ENCODE data around the gene OR10J5. TPM values are rescaled to one million over a fixed set of nuclear protein-coding genes. Genes with fewer than 3 reads are reported as not detected.

The OR10J5 gene
- total RNA-seq (2012; rRNA removed) (not detected in 2 replicates), polyA plus RNA-seq (2012; rRNA removed) (not detected in 2 replicates), Bru-seq, nascent RNA (not detected), BruChase-seq, experiment 1, labeled RNA remaining after a 6-hour chase (not detected), BruChase-seq, experiment 2, labeled RNA remaining after a 2-hour chase (not detected)
- not detected in 2 replicates for polyA plus RNA-seq (2012; cell fraction: cytosol; rRNA removed)
- not detected in 2 replicates for polyA plus RNA-seq (2012; cell fraction: nucleus; rRNA removed; ENCODE audit: low replicate concordance)
- long read RNA-seq, result 0 reads

GRCh38 chr1:159535907-159536306 lies at the start of gene OR10J5:
Gene OR10J5 (minus strand): TSS chr1:159536007. CDS start chr1:159536007, 0 bp downstream.
- no peak within 1 kb of the TSS for H2BK5ac ChIP-seq (ENCODE audit: low read depth, low read length, poor library complexity, severe bottlenecking)
- no peak for TF ChIP-seq CEBPB (IDR thresholded peaks at IDR 0.05; ENCODE audit: low read depth, low read length)
- TF ChIP-seq RCOR1 (IDR thresholded peaks at IDR 0.05; ENCODE audit: insufficient replicate concordance, low read length), result no peak
- no peak for TF ChIP-seq CTCF (conservative IDR thresholded peaks at IDR 0.05; ENCODE audit: low read depth, low read length)
- no peak for TF ChIP-seq MAZ (IDR thresholded peaks at IDR 0.05; ENCODE audit: borderline replicate concordance, low read depth, low read length)
- no peak for TF ChIP-seq POLR2A (IDR thresholded peaks at IDR 0.05; ENCODE audit: low read depth, low read length)
- no peak for TF ChIP-seq BHLHE40 (IDR thresholded peaks at IDR 0.05; ENCODE audit: low read depth, low read length)
- no peak for TF ChIP-seq MXI1 (IDR thresholded peaks at IDR 0.05; ENCODE audit: borderline replicate concordance, low read depth, low read length)
- no peak for TF ChIP-seq CHD1 (IDR thresholded peaks at IDR 0.05; ENCODE audit: low read depth, low read length)
- TF ChIP-seq USF2 (IDR thresholded peaks at IDR 0.05; ENCODE audit: low read depth, low read length), result no peak
- no peak for TF ChIP-seq SMC3 (IDR thresholded peaks at IDR 0.05; ENCODE audit: low read depth, low read length)
- TF ChIP-seq ELK1 (IDR thresholded peaks at IDR 0.05; ENCODE audit: borderline replicate concordance, low read depth, low read length), result no peak
- TF ChIP-seq RFX5 (IDR thresholded peaks at IDR 0.05; ENCODE audit: low read depth, low read length), result no peak
- TF ChIP-seq FOS (IDR thresholded peaks at IDR 0.05; ENCODE audit: low read depth, low read length), result no peak
- no peak for TF ChIP-seq MAFK (IDR thresholded peaks at IDR 0.05; ENCODE audit: low read depth, low read length)
- no peak for TF ChIP-seq NFE2L2 (IDR thresholded peaks at IDR 0.05; ENCODE audit: low read depth, low read length)
- no peak for TF ChIP-seq RAD21 (IDR thresholded peaks at IDR 0.05; ENCODE audit: low read length)
- dilution Hi-C loops (cut with HindIII; ENCODE audit: low sequenced_read_pairs, unreplicated experiment) (no loop called here), in situ Hi-C loops (cut with MboI; ENCODE audit: low sequenced_read_pairs) (no loop called here), intact Hi-C loops (cut with micrococcal nuclease) (no loop called here)
- WGBS, 2 experiments (ENCODE audit: extremely low coverage in 2 of 2, insufficient read length in 1 of 2), result no CpG with 5 or more reads among the region's 1 CpG
- CTCF ChIA-PET, result no interaction called here
- H3K4me2 ChIP-seq (ENCODE audit: low read depth, low read length), result no peak within 1 kb of the TSS
- H3K79me1 ChIP-seq (ENCODE audit: low read depth in 1 of 2, low read length in 2 of 2), result no peaks in the 10 kb centered on the region
- no peak within 1 kb of the TSS for H2AK5ac ChIP-seq (ENCODE audit: low read depth, low read length)
- no peaks in the 10 kb centered on the region for H3K36me3 ChIP-seq (ENCODE audit: control insufficient read depth, insufficient read depth, low read length)
- no peak within 1 kb of the TSS for H4K91ac ChIP-seq (ENCODE audit: insufficient read depth, low read depth, low read length)
- H4K20me1 ChIP-seq (ENCODE audit: insufficient read depth, low read length), result no peaks in the 10 kb centered on the region
- ATAC-seq (ENCODE audit: low read depth) (no peak), DNase-seq (no peak)
- no peak within 1 kb of the TSS for H4K5ac ChIP-seq (ENCODE audit: low read depth, low read length)
- H2AFZ ChIP-seq (replicated peaks; ENCODE audit: low read length, poor library complexity), result no peak within 1 kb of the TSS
- H3K4me3 ChIP-seq (ENCODE audit: insufficient read depth, low read depth, low read length), result no peak within 1 kb of the TSS
- H3K23ac ChIP-seq (ENCODE audit: low read depth, low read length), result no peak within 1 kb of the TSS
- no peak within 1 kb of the TSS for H3K56ac ChIP-seq (ENCODE audit: extremely low read depth, insufficient read depth, low read length)
- no peak within 1 kb of the TSS for H3K18ac ChIP-seq (ENCODE audit: low read depth, low read length)
- H2AK9ac ChIP-seq (replicated peaks; ENCODE audit: low read depth, low read length, poor library complexity), result no peak within 1 kb of the TSS
- H3K9ac ChIP-seq (ENCODE audit: low read depth, low read length), result no peak within 1 kb of the TSS
- no peak within 1 kb of the TSS for H2BK15ac ChIP-seq (ENCODE audit: low read depth, low read length)
- H3K4me1 ChIP-seq (ENCODE audit: control insufficient read depth, insufficient read depth, low read length), result no peaks in the 10 kb centered on the region
- no peak within 1 kb of the TSS for H3K27ac ChIP-seq (ENCODE audit: insufficient read depth, low read length)
- no peak within 1 kb of the TSS for H3K4ac ChIP-seq (ENCODE audit: low read depth, low read length)
- no peak within 1 kb of the TSS for H2BK20ac ChIP-seq (ENCODE audit: low read depth, low read length)
- H2BK120ac ChIP-seq (ENCODE audit: low read depth, low read length), result no peak within 1 kb of the TSS
- H3K9me3 ChIP-seq (ENCODE audit: control insufficient read depth, insufficient read depth, low read length), result peaks cover 3% of the 10 kb centered on the region; the same call in 1 of the 2 replicates
- no peaks in the 10 kb centered on the region for H3K9me1 ChIP-seq (ENCODE audit: insufficient read depth, low read length)
- BruUV-seq (replicated peaks), result no TSS peak
- no peak within 1 kb of the TSS for H3K14ac ChIP-seq (replicated peaks; ENCODE audit: low read depth, low read length)
- POLR2A ChIA-PET (ENCODE audit: unreplicated experiment), result no interaction called here
- H3K27me3 ChIP-seq (ENCODE audit: control insufficient read depth, insufficient read depth, low read length), result no peaks in the 10 kb centered on the region
- no peak within 1 kb of the TSS for H4K8ac ChIP-seq (ENCODE audit: low read depth in 2 of 2, low read length in 2 of 2)

Measured in IMR-90 (cell line).